ENCODE results near the gene CSNK1D.
"Not testable (repeated sequence)": the region's sequence is repeated elsewhere in the genome, so short reads cannot be mapped to it uniquely, and the experiment has no call there.

The CSNK1D gene

GRCh38 chr17:82271401-82271800, 2.1 kb downstream of the CSNK1D start:
- DNase-seq: no peak

- no peak for DNase-seq
Measured at GRCh38 chr17:82270651-82271050, 2.8 kb downstream of the CSNK1D start.

GRCh38 chr17:82269882-82270500, 3.5 kb downstream of the CSNK1D start:
- no peak for DNase-seq

- no peak for DNase-seq
Measured at GRCh38 chr17:82269138-82269881, 4.2 kb downstream of the CSNK1D start.

GRCh38 chr17:82267575-82268379, 5.7 kb downstream of the CSNK1D start:
- DNase-seq: no peak

- no peak for DNase-seq
Measured at GRCh38 chr17:82266142-82266541, 7.4 kb downstream of the CSNK1D start.

- no peak for DNase-seq
Measured at GRCh38 chr17:82263641-82264040, 9.9 kb downstream of the CSNK1D start.

GRCh38 chr17:82262344-82262743, 11.2 kb downstream of the CSNK1D start:
- DNase-seq: no peak

- not testable (repeated sequence) for DNase-seq
Measured at GRCh38 chr17:82259972-82260961, 13.2 kb downstream of the CSNK1D start.

- DNase-seq: no peak
Measured at GRCh38 chr17:82258555-82258954, 14.9 kb downstream of the CSNK1D start.

- DNase-seq: no peak
Measured at GRCh38 chr17:82257473-82257872, 16.0 kb downstream of the CSNK1D start.

GRCh38 chr17:82256242-82256885, 17.1 kb downstream of the CSNK1D start:
- DNase-seq: no peak

GRCh38 chr17:82255402-82255972, 18.0 kb downstream of the CSNK1D start:
- no peak for DNase-seq

GRCh38 chr17:82254746-82255145, 18.8 kb downstream of the CSNK1D start:
- DNase-seq: not testable (repeated sequence)

GRCh38 chr17:82254096-82254495, 19.4 kb downstream of the CSNK1D start:
- not testable (repeated sequence) for DNase-seq

- DNase-seq: no peak
Measured at GRCh38 chr17:82253179-82253544, 20.3 kb downstream of the CSNK1D start.

- DNase-seq: no peak
Measured at GRCh38 chr17:82252511-82253178, 20.9 kb downstream of the CSNK1D start.

- DNase-seq: no peak
Measured at GRCh38 chr17:82250868-82251500, 22.5 kb downstream of the CSNK1D start.

- no peak for DNase-seq
Measured at GRCh38 chr17:82249896-82250581, 23.5 kb downstream of the CSNK1D start.
